K562 (cell line): ENCODE results near the gene SNRNP48. TPM values are rescaled to one million over a fixed set of nuclear protein-coding genes. Genes with fewer than 3 reads are reported as not detected.

Source experiments
- CHCHD3 ChIP-seq: fragments of 250-450 bp; sonication (Bioruptor Pico); IDR thresholded peaks from 2 replicates; pipeline ENCODE4 v2.1.2; 2022; ENCODE audit warnings: mild to moderate bottlenecking
- FOSL1 ChIP-seq: fragments of 200-800 bp; sonication (Bioruptor generic); conservative IDR thresholded peaks from 2 replicates; pipeline ENCODE4 v1.6.1; 2016; ENCODE audit warnings: missing genetic modification characterization, missing compliant biosample characterization
- LARP7 ChIP-seq: fragments of 450-650 bp; IDR thresholded peaks from 2 replicates; pipeline ENCODE4 v1.6.1; 2016
- RUNX1 ChIP-seq: sonication (generic); IDR thresholded peaks from 2 replicates; pipeline ENCODE4 v1.6.1; 2016; ENCODE audit warnings: antibody characterized with exemption, low read depth
- TCF7 ChIP-seq: sonication (generic); IDR thresholded peaks from 2 replicates; pipeline ENCODE4 v1.6.1; 2016; ENCODE audit warnings: antibody characterized with exemption, borderline replicate concordance
- ZC3H4 ChIP-seq: sonication (generic); formaldehyde crosslinking; IDR thresholded peaks from 2 replicates; pipeline ENCODE4 v1.9.0; 2021; ENCODE audit warnings: missing genetic modification reagents, borderline replicate concordance
- polyA plus RNA-seq, 8 experiments: library from polyadenylated mRNA; depleted of rRNA in 4 of 8; stranded (reverse) in 5 of 8; unstranded in 3 of 8; fragments of >200 nt; fragmentation: Nextera tagmentation in 2 of 8; fragmentation: Illumina TruSeq in 1 of 8; extraction: Ambion mirVana in 2 of 8; extraction: Trizol in 1 of 8; gene quantifications; 2 replicates each; pipeline versions ENCODE4 v1.2.1 to v1.2.3, GENCODE V29; 2011 to 2014; ENCODE audit warnings: inconsistent platforms in 1 of 8, missing spikeins in 1 of 8
- total RNA-seq, 7 experiments: library from RNA; depleted of rRNA in 6 of 7; stranded (reverse); fragments of >200 nt in 6 of 7; fragmentation: Illumina TruSeq in 2 of 7; extraction: Trizol in 2 of 7; gene quantifications; 2 replicates each; pipeline versions ENCODE4 v1.2.1 to v1.2.3, GENCODE V29; 2011 to 2021; ENCODE audit warnings: low replicate concordance in 1 of 7
- TF ChIP-seq, protein P1 (sequence below): fragments of 450-650 bp; formaldehyde crosslinking; IDR thresholded peaks from 2 replicates; pipeline ENCODE4 v1.4.0; 2020; ENCODE audit warnings: mild to moderate bottlenecking, moderate library complexity
- TF ChIP-seq, protein P2 (sequence below), 3 experiments: IDR thresholded peaks in 2 of 3; conservative IDR thresholded peaks in 1 of 3; 2 replicates each; pipeline ENCODE4 v1.5.1; 2011 to 2012; ENCODE audit warnings: low read length in 3 of 3, mild to moderate bottlenecking in 3 of 3, control low read depth in 2 of 3, improper control_type of control experiment in 1 of 3, inconsistent platforms in 1 of 3, low read depth in 1 of 3, mixed read lengths in 1 of 3, moderate library complexity in 1 of 3; ENCODE audit not compliant: insufficient read depth in 2 of 3
- TF ChIP-seq, protein P3 (sequence below): sonication (generic); formaldehyde crosslinking; IDR thresholded peaks from 2 replicates; pipeline ENCODE4 v1.8.0; 2023; ENCODE audit warnings: mild to moderate bottlenecking, missing genetic modification reagents
- TF ChIP-seq, protein P4 (sequence below), 2 experiments: fragments of 450-650 bp; formaldehyde crosslinking in 1 of 2; IDR thresholded peaks; 2 replicates each; pipeline versions ENCODE4 v1.4.0 to v1.6.1; 2014 to 2020; ENCODE audit warnings: mild to moderate bottlenecking in 2 of 2, borderline replicate concordance in 1 of 2, low read depth in 1 of 2

SNRNP48 gene
- total and polyA plus RNA-seq, 9 of the 15 experiments (the other 6 are each of a cell fraction or from before 2014, with no cell fraction given), result 6.2 to 32.9 (median 18.6) TPM

DNA sequence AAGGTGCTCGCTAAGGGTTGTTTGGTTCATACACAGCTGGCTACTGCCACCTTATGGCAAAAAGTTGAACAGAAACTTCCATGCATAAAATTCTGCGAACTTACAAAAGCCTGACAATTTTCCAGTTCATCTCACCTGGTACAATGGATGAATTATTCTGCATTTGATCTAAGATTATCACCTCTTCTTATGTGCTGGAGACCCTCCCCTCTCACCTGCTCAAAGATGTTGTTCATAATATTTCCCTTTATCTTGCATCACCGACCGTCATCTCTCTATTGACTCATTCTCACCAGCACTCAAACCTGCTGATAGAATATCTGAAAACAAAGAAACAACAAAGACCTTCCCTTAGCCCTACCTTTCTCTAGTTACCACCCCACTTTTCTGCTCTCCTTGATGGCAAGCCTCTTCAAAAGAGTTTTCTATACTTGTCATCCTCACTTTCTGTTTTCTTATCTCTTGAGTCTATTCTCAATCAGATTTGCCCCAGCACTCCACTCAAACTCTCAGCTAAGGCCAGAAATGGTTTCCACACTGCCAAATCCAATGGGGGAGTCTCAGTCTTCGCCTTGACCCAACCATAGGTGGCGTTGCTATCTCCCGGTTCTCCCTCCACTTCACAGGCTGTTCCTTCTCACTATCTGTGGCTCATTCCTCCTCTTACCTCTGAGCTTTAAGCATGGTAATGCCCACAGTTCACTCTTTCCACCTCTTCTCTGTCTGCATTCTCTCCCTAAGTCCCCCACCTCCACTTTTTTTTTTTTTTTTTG lies 25.8 kb downstream of the SNRNP48 start (continued):
- TF ChIP-seq ZC3H4 (CRISPR knock-in tag), result no peak
- TF ChIP-seq, protein P1, sequence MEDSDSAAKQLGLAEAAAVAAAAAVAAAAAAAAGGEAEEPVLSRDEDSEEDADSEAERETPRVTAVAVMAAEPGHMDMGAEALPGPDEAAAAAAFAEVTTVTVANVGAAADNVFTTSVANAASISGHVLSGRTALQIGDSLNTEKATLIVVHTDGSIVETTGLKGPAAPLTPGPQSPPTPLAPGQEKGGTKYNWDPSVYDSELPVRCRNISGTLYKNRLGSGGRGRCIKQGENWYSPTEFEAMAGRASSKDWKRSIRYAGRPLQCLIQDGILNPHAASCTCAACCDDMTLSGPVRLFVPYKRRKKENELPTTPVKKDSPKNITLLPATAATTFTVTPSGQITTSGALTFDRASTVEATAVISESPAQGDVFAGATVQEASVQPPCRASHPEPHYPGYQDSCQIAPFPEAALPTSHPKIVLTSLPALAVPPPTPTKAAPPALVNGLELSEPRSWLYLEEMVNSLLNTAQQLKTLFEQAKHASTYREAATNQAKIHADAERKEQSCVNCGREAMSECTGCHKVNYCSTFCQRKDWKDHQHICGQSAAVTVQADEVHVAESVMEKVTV (CRISPR knock-in tag), result peak; percentile 83
- no peak for TF ChIP-seq LARP7
- peak; percentile 60 for TF ChIP-seq FOSL1 (tag)
- TF ChIP-seq RUNX1, result no peak
- TF ChIP-seq, protein P2, sequence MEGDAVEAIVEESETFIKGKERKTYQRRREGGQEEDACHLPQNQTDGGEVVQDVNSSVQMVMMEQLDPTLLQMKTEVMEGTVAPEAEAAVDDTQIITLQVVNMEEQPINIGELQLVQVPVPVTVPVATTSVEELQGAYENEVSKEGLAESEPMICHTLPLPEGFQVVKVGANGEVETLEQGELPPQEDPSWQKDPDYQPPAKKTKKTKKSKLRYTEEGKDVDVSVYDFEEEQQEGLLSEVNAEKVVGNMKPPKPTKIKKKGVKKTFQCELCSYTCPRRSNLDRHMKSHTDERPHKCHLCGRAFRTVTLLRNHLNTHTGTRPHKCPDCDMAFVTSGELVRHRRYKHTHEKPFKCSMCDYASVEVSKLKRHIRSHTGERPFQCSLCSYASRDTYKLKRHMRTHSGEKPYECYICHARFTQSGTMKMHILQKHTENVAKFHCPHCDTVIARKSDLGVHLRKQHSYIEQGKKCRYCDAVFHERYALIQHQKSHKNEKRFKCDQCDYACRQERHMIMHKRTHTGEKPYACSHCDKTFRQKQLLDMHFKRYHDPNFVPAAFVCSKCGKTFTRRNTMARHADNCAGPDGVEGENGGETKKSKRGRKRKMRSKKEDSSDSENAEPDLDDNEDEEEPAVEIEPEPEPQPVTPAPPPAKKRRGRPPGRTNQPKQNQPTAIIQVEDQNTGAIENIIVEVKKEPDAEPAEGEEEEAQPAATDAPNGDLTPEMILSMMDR (IDR thresholded peaks at IDR 0.05 in 2 of 3, conservative IDR thresholded peaks at IDR 0.05 in 1 of 3; ENCODE audit: insufficient read depth in 2 of 3, low read depth in 1 of 3, low read length in 3 of 3), result peak; percentile 73 to 95 (median 82)
- TF ChIP-seq, protein P3, sequence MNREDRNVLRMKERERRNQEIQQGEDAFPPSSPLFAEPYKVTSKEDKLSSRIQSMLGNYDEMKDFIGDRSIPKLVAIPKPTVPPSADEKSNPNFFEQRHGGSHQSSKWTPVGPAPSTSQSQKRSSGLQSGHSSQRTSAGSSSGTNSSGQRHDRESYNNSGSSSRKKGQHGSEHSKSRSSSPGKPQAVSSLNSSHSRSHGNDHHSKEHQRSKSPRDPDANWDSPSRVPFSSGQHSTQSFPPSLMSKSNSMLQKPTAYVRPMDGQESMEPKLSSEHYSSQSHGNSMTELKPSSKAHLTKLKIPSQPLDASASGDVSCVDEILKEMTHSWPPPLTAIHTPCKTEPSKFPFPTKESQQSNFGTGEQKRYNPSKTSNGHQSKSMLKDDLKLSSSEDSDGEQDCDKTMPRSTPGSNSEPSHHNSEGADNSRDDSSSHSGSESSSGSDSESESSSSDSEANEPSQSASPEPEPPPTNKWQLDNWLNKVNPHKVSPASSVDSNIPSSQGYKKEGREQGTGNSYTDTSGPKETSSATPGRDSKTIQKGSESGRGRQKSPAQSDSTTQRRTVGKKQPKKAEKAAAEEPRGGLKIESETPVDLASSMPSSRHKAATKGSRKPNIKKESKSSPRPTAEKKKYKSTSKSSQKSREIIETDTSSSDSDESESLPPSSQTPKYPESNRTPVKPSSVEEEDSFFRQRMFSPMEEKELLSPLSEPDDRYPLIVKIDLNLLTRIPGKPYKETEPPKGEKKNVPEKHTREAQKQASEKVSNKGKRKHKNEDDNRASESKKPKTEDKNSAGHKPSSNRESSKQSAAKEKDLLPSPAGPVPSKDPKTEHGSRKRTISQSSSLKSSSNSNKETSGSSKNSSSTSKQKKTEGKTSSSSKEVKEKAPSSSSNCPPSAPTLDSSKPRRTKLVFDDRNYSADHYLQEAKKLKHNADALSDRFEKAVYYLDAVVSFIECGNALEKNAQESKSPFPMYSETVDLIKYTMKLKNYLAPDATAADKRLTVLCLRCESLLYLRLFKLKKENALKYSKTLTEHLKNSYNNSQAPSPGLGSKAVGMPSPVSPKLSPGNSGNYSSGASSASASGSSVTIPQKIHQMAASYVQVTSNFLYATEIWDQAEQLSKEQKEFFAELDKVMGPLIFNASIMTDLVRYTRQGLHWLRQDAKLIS, result 0 out of 2 replicates have a peak, but pooled peaks have one; percentile 35
- TF ChIP-seq TCF7, result no peak
- TF ChIP-seq CHCHD3, result no peak
- TF ChIP-seq, protein P4, sequence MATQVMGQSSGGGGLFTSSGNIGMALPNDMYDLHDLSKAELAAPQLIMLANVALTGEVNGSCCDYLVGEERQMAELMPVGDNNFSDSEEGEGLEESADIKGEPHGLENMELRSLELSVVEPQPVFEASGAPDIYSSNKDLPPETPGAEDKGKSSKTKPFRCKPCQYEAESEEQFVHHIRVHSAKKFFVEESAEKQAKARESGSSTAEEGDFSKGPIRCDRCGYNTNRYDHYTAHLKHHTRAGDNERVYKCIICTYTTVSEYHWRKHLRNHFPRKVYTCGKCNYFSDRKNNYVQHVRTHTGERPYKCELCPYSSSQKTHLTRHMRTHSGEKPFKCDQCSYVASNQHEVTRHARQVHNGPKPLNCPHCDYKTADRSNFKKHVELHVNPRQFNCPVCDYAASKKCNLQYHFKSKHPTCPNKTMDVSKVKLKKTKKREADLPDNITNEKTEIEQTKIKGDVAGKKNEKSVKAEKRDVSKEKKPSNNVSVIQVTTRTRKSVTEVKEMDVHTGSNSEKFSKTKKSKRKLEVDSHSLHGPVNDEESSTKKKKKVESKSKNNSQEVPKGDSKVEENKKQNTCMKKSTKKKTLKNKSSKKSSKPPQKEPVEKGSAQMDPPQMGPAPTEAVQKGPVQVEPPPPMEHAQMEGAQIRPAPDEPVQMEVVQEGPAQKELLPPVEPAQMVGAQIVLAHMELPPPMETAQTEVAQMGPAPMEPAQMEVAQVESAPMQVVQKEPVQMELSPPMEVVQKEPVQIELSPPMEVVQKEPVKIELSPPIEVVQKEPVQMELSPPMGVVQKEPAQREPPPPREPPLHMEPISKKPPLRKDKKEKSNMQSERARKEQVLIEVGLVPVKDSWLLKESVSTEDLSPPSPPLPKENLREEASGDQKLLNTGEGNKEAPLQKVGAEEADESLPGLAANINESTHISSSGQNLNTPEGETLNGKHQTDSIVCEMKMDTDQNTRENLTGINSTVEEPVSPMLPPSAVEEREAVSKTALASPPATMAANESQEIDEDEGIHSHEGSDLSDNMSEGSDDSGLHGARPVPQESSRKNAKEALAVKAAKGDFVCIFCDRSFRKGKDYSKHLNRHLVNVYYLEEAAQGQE (IDR thresholded peaks at IDR 0.05; ENCODE audit: borderline replicate concordance), result peak; percentile 77; the same call in 1 of the 2 replicates
- TF ChIP-seq, protein P4 (CRISPR knock-in tag; IDR thresholded peaks at IDR 0.05; ENCODE audit: low read depth), result no peak
